Panc1 (cell line): ENCODE measurements around the gene NOXA1.

Experiments used
- POLR2AphosphoS5 ChIP-seq: IDR thresholded peaks from 2 replicates; pipeline ENCODE4 v1.6.1; 2012; ENCODE audit warnings: mild to moderate bottlenecking, low read depth, low read length, moderate library complexity
- SIN3A ChIP-seq: IDR thresholded peaks from 2 replicates; pipeline ENCODE4 v1.6.1; 2012; ENCODE audit warnings: low read depth, mild to moderate bottlenecking, low read length, moderate library complexity, borderline replicate concordance; ENCODE audit not compliant: insufficient read depth
- TCF7L2 ChIP-seq: IDR thresholded peaks from 2 replicates; pipeline ENCODE4 v1.6.1; 2011; ENCODE audit warnings: mild to moderate bottlenecking, low read depth, low read length, inconsistent platforms
- TF ChIP-seq, protein P1 (sequence below): fragments of 450-650 bp; IDR thresholded peaks from 2 replicates; pipeline ENCODE4 v1.5.1; 2017; ENCODE audit warnings: mild to moderate bottlenecking
- TF ChIP-seq, protein P2 (sequence below), 2 experiments: IDR thresholded peaks; 2 replicates each; pipeline ENCODE4 v1.6.1; 2011 to 2012; ENCODE audit warnings: low read depth in 2 of 2, control low read depth in 1 of 2, low read length in 1 of 2, mild to moderate bottlenecking in 1 of 2, moderate library complexity in 1 of 2; ENCODE audit not compliant: insufficient read depth in 1 of 2

DNA sequence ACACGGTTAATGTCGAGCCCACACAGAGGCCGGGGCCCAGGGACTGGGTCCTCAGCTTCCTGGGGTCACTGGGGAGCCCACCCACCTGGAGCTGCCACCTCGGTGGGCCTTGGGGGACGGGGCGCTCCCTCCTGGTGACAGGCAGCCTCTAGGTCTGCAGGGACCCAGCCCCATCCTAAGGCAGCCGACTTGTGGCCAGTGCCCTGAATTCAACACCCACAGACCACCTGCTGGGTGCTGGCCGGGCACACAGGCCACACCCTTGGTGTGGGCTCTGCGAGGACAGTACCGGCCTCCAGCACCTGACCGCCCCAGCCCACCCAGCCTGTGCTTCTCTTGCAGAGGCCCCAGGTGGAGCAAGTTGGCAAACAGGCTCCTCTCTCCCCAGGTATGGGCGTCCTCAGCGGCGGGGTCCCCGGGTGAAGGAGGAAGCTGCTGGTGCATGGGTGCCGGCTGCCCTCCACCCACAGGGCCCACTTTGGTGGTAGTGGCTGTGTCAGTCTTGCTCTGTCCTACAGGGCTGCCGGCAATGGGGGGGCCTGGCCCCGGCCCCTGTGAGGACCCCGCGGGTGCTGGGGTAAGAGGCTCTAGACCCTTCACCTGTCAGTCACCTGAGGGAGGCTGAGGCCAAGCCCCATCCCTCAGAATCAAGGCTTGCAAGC, 9.6 kb downstream of the NOXA1 start:
- TF ChIP-seq, protein P1, sequence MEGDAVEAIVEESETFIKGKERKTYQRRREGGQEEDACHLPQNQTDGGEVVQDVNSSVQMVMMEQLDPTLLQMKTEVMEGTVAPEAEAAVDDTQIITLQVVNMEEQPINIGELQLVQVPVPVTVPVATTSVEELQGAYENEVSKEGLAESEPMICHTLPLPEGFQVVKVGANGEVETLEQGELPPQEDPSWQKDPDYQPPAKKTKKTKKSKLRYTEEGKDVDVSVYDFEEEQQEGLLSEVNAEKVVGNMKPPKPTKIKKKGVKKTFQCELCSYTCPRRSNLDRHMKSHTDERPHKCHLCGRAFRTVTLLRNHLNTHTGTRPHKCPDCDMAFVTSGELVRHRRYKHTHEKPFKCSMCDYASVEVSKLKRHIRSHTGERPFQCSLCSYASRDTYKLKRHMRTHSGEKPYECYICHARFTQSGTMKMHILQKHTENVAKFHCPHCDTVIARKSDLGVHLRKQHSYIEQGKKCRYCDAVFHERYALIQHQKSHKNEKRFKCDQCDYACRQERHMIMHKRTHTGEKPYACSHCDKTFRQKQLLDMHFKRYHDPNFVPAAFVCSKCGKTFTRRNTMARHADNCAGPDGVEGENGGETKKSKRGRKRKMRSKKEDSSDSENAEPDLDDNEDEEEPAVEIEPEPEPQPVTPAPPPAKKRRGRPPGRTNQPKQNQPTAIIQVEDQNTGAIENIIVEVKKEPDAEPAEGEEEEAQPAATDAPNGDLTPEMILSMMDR: no peak
- TF ChIP-seq POLR2AphosphoS5: no peak
- TF ChIP-seq TCF7L2: no peak
- TF ChIP-seq, protein P2, sequence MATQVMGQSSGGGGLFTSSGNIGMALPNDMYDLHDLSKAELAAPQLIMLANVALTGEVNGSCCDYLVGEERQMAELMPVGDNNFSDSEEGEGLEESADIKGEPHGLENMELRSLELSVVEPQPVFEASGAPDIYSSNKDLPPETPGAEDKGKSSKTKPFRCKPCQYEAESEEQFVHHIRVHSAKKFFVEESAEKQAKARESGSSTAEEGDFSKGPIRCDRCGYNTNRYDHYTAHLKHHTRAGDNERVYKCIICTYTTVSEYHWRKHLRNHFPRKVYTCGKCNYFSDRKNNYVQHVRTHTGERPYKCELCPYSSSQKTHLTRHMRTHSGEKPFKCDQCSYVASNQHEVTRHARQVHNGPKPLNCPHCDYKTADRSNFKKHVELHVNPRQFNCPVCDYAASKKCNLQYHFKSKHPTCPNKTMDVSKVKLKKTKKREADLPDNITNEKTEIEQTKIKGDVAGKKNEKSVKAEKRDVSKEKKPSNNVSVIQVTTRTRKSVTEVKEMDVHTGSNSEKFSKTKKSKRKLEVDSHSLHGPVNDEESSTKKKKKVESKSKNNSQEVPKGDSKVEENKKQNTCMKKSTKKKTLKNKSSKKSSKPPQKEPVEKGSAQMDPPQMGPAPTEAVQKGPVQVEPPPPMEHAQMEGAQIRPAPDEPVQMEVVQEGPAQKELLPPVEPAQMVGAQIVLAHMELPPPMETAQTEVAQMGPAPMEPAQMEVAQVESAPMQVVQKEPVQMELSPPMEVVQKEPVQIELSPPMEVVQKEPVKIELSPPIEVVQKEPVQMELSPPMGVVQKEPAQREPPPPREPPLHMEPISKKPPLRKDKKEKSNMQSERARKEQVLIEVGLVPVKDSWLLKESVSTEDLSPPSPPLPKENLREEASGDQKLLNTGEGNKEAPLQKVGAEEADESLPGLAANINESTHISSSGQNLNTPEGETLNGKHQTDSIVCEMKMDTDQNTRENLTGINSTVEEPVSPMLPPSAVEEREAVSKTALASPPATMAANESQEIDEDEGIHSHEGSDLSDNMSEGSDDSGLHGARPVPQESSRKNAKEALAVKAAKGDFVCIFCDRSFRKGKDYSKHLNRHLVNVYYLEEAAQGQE (IDR thresholded peaks at IDR 0.05; ENCODE audit: insufficient read depth in 1 of 2, low read depth in 2 of 2, low read length in 1 of 2): no peak
- no peak for TF ChIP-seq SIN3A
